HAP-1 (cell line): ENCODE data around the gene SIK1.

Experiments
- DNase-seq, 2 experiments: peaks; one replicate each; pipeline ENCODE4 v3.0.0-alpha.2; 2016 to 2020; ENCODE audit warnings: low spot score in 2 of 2
- H3K27me3 ChIP-seq: fragments of 250-450 bp; sonication (Bioruptor Pico); 2 replicates; pipeline ENCODE4 v1.5.1; 2020; ENCODE audit warnings: low read depth, mild to moderate bottlenecking, moderate library complexity
- H3K36me3 ChIP-seq: fragments of 250-450 bp; sonication (Bioruptor Pico); replicated peaks from 2 replicates; pipeline ENCODE4 v1.5.1; 2020; ENCODE audit warnings: mild to moderate bottlenecking
- H3K4me1 ChIP-seq: fragments of 250-450 bp; sonication (Bioruptor Pico); 2 replicates; pipeline ENCODE4 v1.5.1; 2020; ENCODE audit warnings: mild to moderate bottlenecking
- H3K4me3 ChIP-seq: fragments of 250-450 bp; sonication (Bioruptor Pico); 2 replicates; pipeline ENCODE4 v1.5.1; 2020; ENCODE audit warnings: mild to moderate bottlenecking, moderate library complexity
- H3K9me3 ChIP-seq: fragments of 250-450 bp; sonication (Bioruptor Pico); 2 replicates; pipeline ENCODE4 v1.5.1; 2020; ENCODE audit warnings: mild to moderate bottlenecking, moderate library complexity
- in situ Hi-C: fragments of 300-500 bp; cut with MboI; formaldehyde crosslinking; loops from 3 replicates; pipeline ENCODE4 v1.14.3; 2020; ENCODE audit warnings: low sequenced_read_pairs, inconsistent platforms, mixed read lengths

Gene SIK1

GRCh38 chr21:43370888-43371570, 55.9 kb downstream of the SIK1 start:
- DNase-seq: peak in 1 of 2 experiments; percentile 50
- no peaks in the 10 kb centered on the region for H3K36me3 ChIP-seq
- peaks cover 17% of the 10 kb centered on the region for H3K4me1 ChIP-seq
- no peak overlapping the region for H3K4me3 ChIP-seq
- in situ Hi-C loops: no loop called here
- no peaks in the 10 kb centered on the region for H3K27me3 ChIP-seq
- no peaks in the 10 kb centered on the region for H3K9me3 ChIP-seq

GRCh38 chr21:43370091-43370658, 56.8 kb downstream of the SIK1 start:
- Histone ChIP-seq H3K4me1 (peaks cover 17% of the 10 kb centered on the region), H3K4me3 (no peak overlapping the region), H3K27me3 (no peaks in the 10 kb centered on the region), H3K36me3 (no peaks in the 10 kb centered on the region), H3K9me3 (no peaks in the 10 kb centered on the region)
- in situ Hi-C loops: no loop called here
- DNase-seq: no peak

GRCh38 chr21:43369596-43370090, 57.3 kb downstream of the SIK1 start:
- H3K27me3 ChIP-seq: no peaks in the 10 kb centered on the region
- H3K9me3 ChIP-seq: no peaks in the 10 kb centered on the region
- no peaks in the 10 kb centered on the region for H3K36me3 ChIP-seq
- in situ Hi-C loops: no loop called here
- H3K4me3 ChIP-seq: no peak overlapping the region
- no peak for DNase-seq
- peaks cover 17% of the 10 kb centered on the region for H3K4me1 ChIP-seq

- H3K27me3 ChIP-seq: no peaks in the 10 kb centered on the region
- no peaks in the 10 kb centered on the region for H3K36me3 ChIP-seq
- H3K4me1 ChIP-seq: peaks cover 17% of the 10 kb centered on the region
- in situ Hi-C loops: no loop called here
- H3K4me3 ChIP-seq: no peak overlapping the region
- no peaks in the 10 kb centered on the region for H3K9me3 ChIP-seq
- DNase-seq: no peak
Observed at GRCh38 chr21:43369124-43369523, 57.8 kb downstream of the SIK1 start.

GRCh38 chr21:43368685-43369084, 58.2 kb downstream of the SIK1 start:
- Histone ChIP-seq H3K4me3 (no peak overlapping the region), H3K9me3 (no peaks in the 10 kb centered on the region), H3K27me3 (no peaks in the 10 kb centered on the region), H3K4me1 (peaks cover 17% of the 10 kb centered on the region), H3K36me3 (no peaks in the 10 kb centered on the region)
- no peak for DNase-seq
- in situ Hi-C loops: no loop called here

- in situ Hi-C loops: no loop called here
- no peak for DNase-seq
- Histone ChIP-seq H3K36me3 (no peaks in the 10 kb centered on the region), H3K27me3 (no peaks in the 10 kb centered on the region), H3K9me3 (no peaks in the 10 kb centered on the region), H3K4me1 (peaks cover 17% of the 10 kb centered on the region), H3K4me3 (no peak overlapping the region)
Observed at GRCh38 chr21:43367859-43368258, 59.1 kb downstream of the SIK1 start.

- Histone ChIP-seq H3K4me3 (no peak overlapping the region), H3K27me3 (no peaks in the 10 kb centered on the region), H3K9me3 (no peaks in the 10 kb centered on the region), H3K36me3 (no peaks in the 10 kb centered on the region), H3K4me1 (peaks cover 17% of the 10 kb centered on the region)
- DNase-seq: no peak
- in situ Hi-C loops: no loop called here
Observed at GRCh38 chr21:43367296-43367695, 59.6 kb downstream of the SIK1 start.

GRCh38 chr21:43366656-43367055, 60.3 kb downstream of the SIK1 start:
- in situ Hi-C loops: no loop called here

GRCh38 chr21:43365611-43366426, 61.1 kb downstream of the SIK1 start:
- in situ Hi-C loops: no loop called here
- Histone ChIP-seq H3K36me3 (no peaks in the 10 kb centered on the region), H3K27me3 (no peaks in the 10 kb centered on the region), H3K4me3 (no peak overlapping the region), H3K4me1 (peaks cover 8% of the 10 kb centered on the region), H3K9me3 (no peaks in the 10 kb centered on the region)
- DNase-seq: no peak

More at GRCh38 chr21:43366656-43367055, 60.3 kb downstream of the SIK1 start:
- Histone ChIP-seq H3K27me3 (no peaks in the 10 kb centered on the region), H3K4me1 (peaks cover 16% of the 10 kb centered on the region), H3K4me3 (no peak overlapping the region), H3K36me3 (no peaks in the 10 kb centered on the region), H3K9me3 (no peaks in the 10 kb centered on the region)
- DNase-seq: no peak

- H3K9me3 ChIP-seq: no peaks in the 10 kb centered on the region
- H3K4me3 ChIP-seq: no peak overlapping the region
- no peak for DNase-seq
- H3K27me3 ChIP-seq: no peaks in the 10 kb centered on the region
- H3K36me3 ChIP-seq: no peaks in the 10 kb centered on the region
- in situ Hi-C loops: no loop called here
- no peaks in the 10 kb centered on the region for H3K4me1 ChIP-seq
Observed at GRCh38 chr21:43364851-43365424, 62.0 kb downstream of the SIK1 start.
